Activated CD8-positive, alpha-beta T cell treated with anti-CD3 and anti-CD28 coated beads, Interleukin-2, amount 10 ng/mL, durations not matched to agents 7 days and 5 days (primary cell): Measurements from ENCODE around the gene REPS1. TPM values are rescaled to one million over a fixed set of nuclear protein-coding genes. Genes with fewer than 3 reads are reported as not detected.

Experiments
- ATAC-seq: fragments of 150-1000 bp; cut with Tn5 transposase; one replicate; pipeline ENCODE4 v1.10.0; 2021; ENCODE audit warnings: moderate library complexity
- CTCF ChIA-PET: fragments of 350-600 bp; sonication (Branson Sonifier 250); formaldehyde crosslinking; loops from one replicate; lab custom pipeline; 2021; ENCODE audit warnings: antibody characterized with exemption; lab: Charles Lee
- POLR2A ChIA-PET: fragments of 350-600 bp; sonication (Branson Sonifier 250); formaldehyde crosslinking; loops from one replicate; lab custom pipeline; 2021; ENCODE audit warnings: antibody characterized with exemption; lab: Charles Lee
- DNase-seq: peaks from one replicate; pipeline ENCODE4 v3.0.0-alpha.2; 2020
- H3K27ac Mint-ChIP-seq: one replicate; pipeline ENCODE4 v1.8.0; 2021; ENCODE audit warnings: mild to moderate bottlenecking, mixed read lengths
- H3K27me3 Mint-ChIP-seq: one replicate; pipeline ENCODE4 v1.8.0; 2021; ENCODE audit warnings: low read depth, mixed read lengths
- H3K36me3 Mint-ChIP-seq: one replicate; pipeline ENCODE4 v1.8.0; 2021; ENCODE audit warnings: low read depth, mixed read lengths
- H3K4me1 Mint-ChIP-seq: one replicate; pipeline ENCODE4 v1.8.0; 2021; ENCODE audit warnings: low read depth, mixed read lengths
- H3K4me3 Mint-ChIP-seq: one replicate; pipeline ENCODE4 v1.8.0; 2021; ENCODE audit warnings: mild to moderate bottlenecking, mixed read lengths
- H3K9me3 Mint-ChIP-seq: one replicate; pipeline ENCODE4 v1.8.0; 2022; ENCODE audit warnings: mixed read lengths; ENCODE audit not compliant: insufficient read depth
- total RNA-seq, 2 experiments: library from RNA; stranded (reverse); gene quantifications; one replicate each; pipeline ENCODE4 v1.2.3, GENCODE V29; 2021

REPS1 gene
- total RNA-seq, 2 experiments from 2014 or later, result 39.2 to 45.2 TPM

- Mint-ChIP-seq H3K4me1 (no peaks in the 10 kb centered on the region), H3K9me3 (no peaks in the 10 kb centered on the region), H3K27me3 (no peaks in the 10 kb centered on the region), H3K4me3 (no peak overlapping the region), H3K36me3 (peaks cover 45% of the 10 kb centered on the region), H3K27ac (no peak overlapping the region)
- ChIA-PET POLR2A (no interaction called here), CTCF (no interaction called here)
- ATAC-seq (no peak), DNase-seq (no peak)
Observed at GRCh38 chr6:138914701-138915100, 73.4 kb downstream of the REPS1 start.

DNA sequence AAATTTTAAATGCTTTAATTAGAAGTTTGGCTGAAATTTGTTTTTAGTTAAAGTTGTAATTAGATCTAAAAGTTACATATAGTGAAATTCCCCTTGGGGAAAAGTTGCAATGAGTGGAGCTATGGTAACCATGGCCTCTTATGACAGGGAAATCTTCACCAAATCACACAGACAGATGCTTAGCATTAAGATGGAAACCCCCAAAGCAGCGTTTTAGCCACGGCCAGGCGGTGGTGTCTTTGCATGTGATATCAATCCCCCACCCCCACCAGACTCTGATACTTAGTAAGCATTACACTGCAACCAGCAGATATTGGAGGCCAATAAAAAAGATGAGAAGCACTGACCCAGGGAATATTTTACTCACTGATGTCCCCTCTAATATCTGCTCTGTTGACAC, 75.7 kb downstream of the REPS1 start:
- Mint-ChIP-seq H3K4me3 (no peak overlapping the region), H3K36me3 (peaks cover 55% of the 10 kb centered on the region), H3K27ac (no peak overlapping the region), H3K9me3 (no peaks in the 10 kb centered on the region), H3K4me1 (no peaks in the 10 kb centered on the region), H3K27me3 (no peaks in the 10 kb centered on the region)
- DNase-seq (no peak), ATAC-seq (no peak)
- CTCF ChIA-PET, result no interaction called here
- POLR2A ChIA-PET, result no interaction called here

- no peaks in the 10 kb centered on the region for H3K9me3 Mint-ChIP-seq
- DNase-seq (no peak), ATAC-seq (no peak)
- H3K4me3 Mint-ChIP-seq, result no peak overlapping the region
- CTCF ChIA-PET, result no interaction called here
- H3K36me3 Mint-ChIP-seq, result peaks cover 58% of the 10 kb centered on the region
- no peaks in the 10 kb centered on the region for H3K4me1 Mint-ChIP-seq
- H3K27me3 Mint-ChIP-seq, result no peaks in the 10 kb centered on the region
- H3K27ac Mint-ChIP-seq, result no peak overlapping the region
- POLR2A ChIA-PET, result no interaction called here
Observed at GRCh38 chr6:138909975-138910374, 78.1 kb downstream of the REPS1 start.

DNA sequence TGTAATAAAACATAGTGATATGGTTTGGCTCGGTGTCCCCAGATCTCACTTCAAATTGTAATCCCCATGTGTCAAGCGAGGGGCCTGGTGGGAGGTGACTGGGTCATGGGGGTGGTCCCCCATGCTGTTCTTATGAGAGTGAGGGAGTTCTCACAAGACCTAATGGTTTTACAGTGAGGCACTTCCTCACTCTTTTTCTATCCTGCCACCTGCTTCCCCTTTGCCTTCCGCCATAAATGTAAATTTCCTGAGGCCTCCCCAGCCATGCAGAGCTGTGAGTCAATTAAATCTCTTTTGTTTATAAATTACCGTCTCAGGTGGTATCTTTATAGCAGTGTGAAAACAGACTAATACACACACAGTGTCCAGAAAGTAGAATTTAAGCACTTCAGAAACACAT, 78.5 kb downstream of the REPS1 start:
- Mint-ChIP-seq H3K36me3 (peaks cover 58% of the 10 kb centered on the region), H3K4me1 (no peaks in the 10 kb centered on the region), H3K4me3 (no peak overlapping the region), H3K9me3 (no peaks in the 10 kb centered on the region), H3K27me3 (no peaks in the 10 kb centered on the region), H3K27ac (no peak overlapping the region)
- CTCF ChIA-PET, result no interaction called here
- DNase-seq, result no peak
- POLR2A ChIA-PET, result no interaction called here
- ATAC-seq, result no peak

DNA sequence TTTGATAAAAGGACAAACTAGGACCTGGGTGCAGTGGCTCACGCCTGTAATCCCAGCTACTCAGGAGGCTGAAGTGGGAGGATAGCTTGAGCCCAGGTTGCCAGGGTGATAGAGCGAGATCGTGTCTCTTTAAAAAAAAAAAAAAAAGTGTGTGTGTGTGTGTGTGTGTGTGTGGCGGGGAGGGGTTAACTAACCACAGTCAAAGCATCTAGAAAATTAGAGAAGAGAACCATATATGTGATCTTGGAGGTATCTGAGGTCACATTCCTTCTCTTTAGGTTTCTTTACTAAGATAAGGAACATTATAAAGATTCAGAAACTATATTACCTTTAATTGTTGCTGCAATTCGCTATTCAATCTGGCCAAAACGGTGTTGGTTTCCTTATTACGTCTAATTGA, 80.9 kb downstream of the REPS1 start:
- Mint-ChIP-seq H3K27ac (no peak overlapping the region), H3K4me3 (no peak overlapping the region), H3K27me3 (no peaks in the 10 kb centered on the region), H3K4me1 (no peaks in the 10 kb centered on the region), H3K36me3 (peaks cover 42% of the 10 kb centered on the region), H3K9me3 (no peaks in the 10 kb centered on the region)
- DNase-seq (no peak), ATAC-seq (no peak)
- ChIA-PET POLR2A (interaction anchor here (1.0 kb wide), 1 partner anchor 12 kb away, joined by 4 read pairs; no protein-coding TSS in a partner anchor), CTCF (no interaction called here)

DNA sequence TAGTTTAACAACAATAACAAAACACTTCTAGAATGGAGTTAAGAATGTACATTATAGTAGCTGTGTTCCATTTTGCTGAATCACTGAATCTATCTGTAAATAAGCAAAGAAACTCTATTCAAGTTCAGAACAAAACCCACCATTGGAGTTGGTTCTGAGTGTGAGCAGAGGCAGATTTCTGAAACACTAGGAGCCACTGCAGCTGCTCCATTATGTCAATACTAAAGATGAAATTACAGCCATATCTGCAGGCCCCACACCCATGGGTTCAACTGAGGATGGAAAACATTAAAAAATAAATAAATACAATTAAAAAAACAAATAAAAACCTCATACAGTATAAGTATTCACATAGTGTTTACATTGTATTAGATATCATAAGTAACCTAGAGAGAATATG, 91.0 kb downstream of the REPS1 start:
- ChIA-PET POLR2A (no interaction called here), CTCF (no interaction called here)
- no peaks in the 10 kb centered on the region for H3K27me3 Mint-ChIP-seq
- H3K36me3 Mint-ChIP-seq, result peaks cover 11% of the 10 kb centered on the region
- DNase-seq (no peak), ATAC-seq (no peak)
- no peak overlapping the region for H3K27ac Mint-ChIP-seq
- no peak overlapping the region for H3K4me3 Mint-ChIP-seq
- no peaks in the 10 kb centered on the region for H3K4me1 Mint-ChIP-seq
- no peaks in the 10 kb centered on the region for H3K9me3 Mint-ChIP-seq

- H3K9me3 Mint-ChIP-seq, result no peaks in the 10 kb centered on the region
- peaks cover 10% of the 10 kb centered on the region for H3K36me3 Mint-ChIP-seq
- ChIA-PET CTCF (no interaction called here), POLR2A (interaction anchor here (0.7 kb wide), 1 partner anchor 108 kb away, joined by 3 read pairs; no protein-coding TSS in a partner anchor)
- DNase-seq (no peak), ATAC-seq (no peak)
- no peak overlapping the region for H3K4me3 Mint-ChIP-seq
- H3K27ac Mint-ChIP-seq, result no peak overlapping the region
- no peaks in the 10 kb centered on the region for H3K4me1 Mint-ChIP-seq
- H3K27me3 Mint-ChIP-seq, result no peaks in the 10 kb centered on the region
Observed at GRCh38 chr6:138896104-138896756, 91.8 kb downstream of the REPS1 start.

DNA sequence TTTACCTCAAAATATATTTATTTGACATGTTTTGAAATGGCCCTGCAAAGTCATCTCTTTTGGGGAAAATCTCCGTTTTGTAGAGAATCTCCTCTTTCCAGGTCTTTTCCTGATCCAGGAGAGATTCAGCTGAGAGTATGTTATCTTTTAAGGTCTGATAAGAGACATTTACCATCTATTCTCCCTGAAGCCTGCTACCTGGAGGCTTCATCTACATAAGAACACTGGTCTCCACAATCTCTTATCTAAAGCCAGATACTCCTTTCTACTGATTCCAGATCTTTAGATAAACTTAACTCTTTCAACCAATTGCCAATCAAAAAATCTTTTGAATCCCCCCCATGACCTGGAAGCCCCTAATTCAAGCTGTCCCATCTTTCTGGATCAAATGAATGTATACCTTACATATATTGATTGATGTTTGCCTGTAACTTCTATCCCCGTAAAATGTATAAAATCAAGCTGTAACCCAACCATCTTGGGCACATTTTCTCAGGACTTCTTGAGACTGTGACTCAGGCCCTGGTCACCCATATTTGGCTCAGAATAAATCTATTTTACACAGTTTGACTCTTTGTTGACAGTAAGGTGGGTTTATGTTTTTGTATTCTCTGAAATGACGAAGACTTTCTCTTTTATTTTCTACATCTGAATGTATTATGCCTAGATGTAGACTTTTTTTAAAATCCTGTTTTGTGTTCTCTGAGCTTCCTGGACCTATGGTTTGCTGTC, 96.6 kb downstream of the REPS1 start:
- Mint-ChIP-seq H3K4me3 (no peak overlapping the region), H3K27ac (no peak overlapping the region), H3K4me1 (no peaks in the 10 kb centered on the region), H3K36me3 (no peaks in the 10 kb centered on the region), H3K27me3 (peaks cover 3% of the 10 kb centered on the region), H3K9me3 (no peaks in the 10 kb centered on the region)
- CTCF ChIA-PET, result no interaction called here
- POLR2A ChIA-PET, result interaction anchor here (1.0 kb wide), 1 partner anchor 9 kb away, joined by 4 read pairs; no protein-coding TSS in a partner anchor
- no peak for ATAC-seq
- no peak for DNase-seq

GRCh38 chr6:138885156-138885819, 102.8 kb downstream of the REPS1 start:
- H3K9me3 Mint-ChIP-seq, result no peaks in the 10 kb centered on the region
- CTCF ChIA-PET, result no interaction called here
- peaks cover 2% of the 10 kb centered on the region for H3K27me3 Mint-ChIP-seq
- H3K27ac Mint-ChIP-seq, result no peak overlapping the region
- H3K4me1 Mint-ChIP-seq, result no peaks in the 10 kb centered on the region
- POLR2A ChIA-PET, result no interaction called here
- ATAC-seq, result no peak
- no peak overlapping the region for H3K4me3 Mint-ChIP-seq
- DNase-seq, result no peak
- no peaks in the 10 kb centered on the region for H3K36me3 Mint-ChIP-seq

- ChIA-PET CTCF (no interaction called here), POLR2A (interaction anchor here (1.5 kb wide), 1 partner anchor 9 kb away, joined by 4 read pairs; no protein-coding TSS in a partner anchor)
- H3K36me3 Mint-ChIP-seq, result no peaks in the 10 kb centered on the region
- no peak overlapping the region for H3K27ac Mint-ChIP-seq
- H3K9me3 Mint-ChIP-seq, result no peaks in the 10 kb centered on the region
- no peaks in the 10 kb centered on the region for H3K4me1 Mint-ChIP-seq
- H3K4me3 Mint-ChIP-seq, result no peak overlapping the region
- DNase-seq (no peak), ATAC-seq (no peak)
- H3K27me3 Mint-ChIP-seq, result peaks cover 5% of the 10 kb centered on the region
Observed at GRCh38 chr6:138882369-138883017, 105.6 kb downstream of the REPS1 start.

- H3K4me3 Mint-ChIP-seq, result no peak overlapping the region
Observed at GRCh38 chr6:138873191-138873590, 114.9 kb downstream of the REPS1 start.

GRCh38 chr6:138869398-138869797, 118.7 kb downstream of the REPS1 start:
- Mint-ChIP-seq H3K27ac (no peak overlapping the region), H3K4me1 (no peaks in the 10 kb centered on the region), H3K4me3 (no peak overlapping the region), H3K9me3 (no peaks in the 10 kb centered on the region), H3K27me3 (no peaks in the 10 kb centered on the region), H3K36me3 (no peaks in the 10 kb centered on the region)
- ChIA-PET POLR2A (no interaction called here), CTCF (no interaction called here)
- DNase-seq, result no peak
- no peak for ATAC-seq

More at GRCh38 chr6:138873191-138873590, 114.9 kb downstream of the REPS1 start:
- Mint-ChIP-seq H3K4me1 (no peaks in the 10 kb centered on the region), H3K27ac (no peak overlapping the region), H3K36me3 (no peaks in the 10 kb centered on the region), H3K9me3 (no peaks in the 10 kb centered on the region), H3K27me3 (no peaks in the 10 kb centered on the region)
- ChIA-PET POLR2A (no interaction called here), CTCF (no interaction called here)
- DNase-seq (no peak), ATAC-seq (no peak)
